HUES48 (cell line): ENCODE measurements around the gene JMY.

ENCODE experiments used
- H3K27ac ChIP-seq: one replicate; pipeline ENCODE4 v1.7.0; 2013; ENCODE audit warnings: low read depth, low read length, inconsistent platforms
- H3K27me3 ChIP-seq: 2 replicates; pipeline ENCODE4 v1.6.1; 2013; ENCODE audit warnings: mild to moderate bottlenecking, low read length; ENCODE audit not compliant: control insufficient read depth, insufficient read depth
- H3K36me3 ChIP-seq: 2 replicates; pipeline ENCODE4 v1.6.1; 2013; ENCODE audit warnings: low read length; ENCODE audit not compliant: control insufficient read depth, insufficient read depth
- H3K4me1 ChIP-seq: 2 replicates; pipeline ENCODE4 v1.6.1; 2013; ENCODE audit warnings: mild to moderate bottlenecking, low read length; ENCODE audit not compliant: control insufficient read depth, insufficient read depth
- H3K4me3 ChIP-seq: 2 replicates; pipeline ENCODE4 v1.5.1; 2013; ENCODE audit warnings: mild to moderate bottlenecking, low read depth, low read length
- H3K9ac ChIP-seq: 2 replicates; pipeline ENCODE4 v1.6.1; 2013; ENCODE audit warnings: mild to moderate bottlenecking, low read depth, low read length, moderate library complexity
- H3K9me3 ChIP-seq: 2 replicates; pipeline ENCODE4 v1.6.1; 2013; ENCODE audit warnings: low read length; ENCODE audit not compliant: control insufficient read depth, insufficient read depth

The JMY gene

DNA sequence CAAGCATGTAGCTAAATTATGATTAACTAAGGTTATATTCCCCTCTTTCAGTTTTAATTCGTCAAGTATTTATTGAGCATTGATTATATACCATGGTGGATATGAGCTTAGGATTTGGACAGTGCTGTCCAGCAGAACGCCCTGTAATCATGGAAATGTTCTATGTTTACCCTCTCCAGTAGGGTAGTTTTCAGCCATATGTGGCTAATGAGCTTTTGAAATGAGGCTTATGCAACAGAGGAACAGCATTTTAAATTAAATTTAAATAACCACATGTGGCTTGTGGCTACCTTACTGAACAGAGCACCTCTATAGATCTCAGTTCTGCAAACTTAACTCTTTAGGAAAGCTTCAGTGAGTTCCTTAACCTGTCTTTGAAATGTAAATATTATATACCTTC, 59.1 kb downstream of the JMY start:
- Histone ChIP-seq H3K4me3 (no peak overlapping the region), H3K27me3 (no peaks in the 10 kb centered on the region), H3K36me3 (peaks cover 28% of the 10 kb centered on the region), H3K9me3 (no peaks in the 10 kb centered on the region), H3K9ac (no peak overlapping the region), H3K4me1 (no peaks in the 10 kb centered on the region), H3K27ac (no peak overlapping the region)

DNA sequence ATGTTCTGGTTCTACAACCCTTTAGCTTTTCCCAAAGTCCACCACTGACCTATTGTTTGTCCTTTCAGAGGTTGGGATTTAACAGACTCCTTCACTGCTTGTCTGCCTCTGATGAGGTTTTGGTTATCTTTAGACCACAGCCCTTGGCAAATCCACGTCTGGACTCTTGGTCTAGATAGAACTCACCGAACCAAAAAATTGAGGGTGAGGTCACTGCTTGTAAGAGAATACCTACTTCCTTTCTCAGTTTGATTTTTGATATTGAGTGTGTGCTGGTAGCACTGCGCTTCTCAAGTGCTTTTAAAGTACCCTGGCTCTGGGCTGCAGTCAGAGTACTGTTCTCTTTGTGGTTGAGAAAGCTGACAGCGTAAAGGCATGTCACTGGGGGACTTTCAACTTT, 61.7 kb downstream of the JMY start:
- Histone ChIP-seq H3K27ac (peak overlapping the region; percentile 55), H3K4me3 (no peak overlapping the region), H3K36me3 (peaks cover 30% of the 10 kb centered on the region), H3K9me3 (no peaks in the 10 kb centered on the region), H3K27me3 (no peaks in the 10 kb centered on the region), H3K4me1 (no peaks in the 10 kb centered on the region), H3K9ac (no peak overlapping the region)

DNA sequence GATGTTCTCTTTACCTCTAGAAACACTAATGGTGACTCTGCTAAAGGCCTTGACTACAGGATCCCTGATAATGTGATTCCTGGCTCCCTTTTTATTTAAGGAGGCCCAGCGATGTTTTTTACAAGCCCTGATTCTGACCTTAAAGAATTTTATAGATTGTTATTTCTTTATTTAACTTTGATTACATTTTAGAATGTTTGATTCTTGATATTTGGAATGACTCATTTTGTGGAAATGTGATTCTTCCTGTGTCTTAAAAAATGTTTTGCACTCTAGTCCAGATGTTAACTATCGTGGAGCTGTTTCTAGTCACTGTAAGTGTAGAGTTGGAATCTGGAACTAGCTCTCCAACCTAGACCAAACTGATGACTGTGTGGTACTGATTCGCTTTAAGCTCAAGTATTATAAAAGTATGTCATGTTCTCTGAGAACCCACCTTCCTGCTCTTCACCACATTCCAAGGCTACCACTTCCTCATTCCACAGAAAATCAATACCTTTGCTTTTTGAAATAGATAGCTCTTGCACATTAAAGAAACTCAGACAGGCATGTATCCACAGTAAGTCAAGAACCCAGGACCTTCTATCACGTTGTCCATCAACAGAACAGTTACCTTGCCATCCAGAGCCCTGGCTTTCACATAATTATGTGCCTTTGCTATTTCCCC, 65.2 kb downstream of the JMY start:
- Histone ChIP-seq H3K36me3 (peaks cover 56% of the 10 kb centered on the region), H3K27ac (no peak overlapping the region), H3K9me3 (no peaks in the 10 kb centered on the region), H3K27me3 (no peaks in the 10 kb centered on the region), H3K9ac (no peak overlapping the region), H3K4me1 (no peaks in the 10 kb centered on the region), H3K4me3 (no peak overlapping the region)

DNA sequence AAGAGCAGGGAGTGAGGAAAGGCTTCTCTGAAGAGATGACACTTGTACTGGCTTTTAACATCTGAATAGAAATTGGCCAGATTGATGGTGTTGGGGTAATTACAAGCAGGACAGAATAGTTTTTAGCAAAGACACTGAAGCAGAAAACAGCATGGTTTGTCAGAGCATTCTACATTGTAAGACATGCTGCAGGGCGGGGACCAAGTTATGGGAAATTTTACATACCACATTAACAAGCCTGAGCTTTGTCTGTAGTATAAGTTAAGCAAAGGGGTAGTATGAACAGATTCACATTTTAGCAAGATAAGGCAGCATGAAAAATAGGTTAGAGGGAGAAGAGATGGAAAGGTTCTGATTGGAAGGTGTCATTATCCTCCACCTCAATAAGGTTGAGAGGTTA, 66.5 kb downstream of the JMY start:
- H3K9me3 ChIP-seq: no peaks in the 10 kb centered on the region
- H3K4me3 ChIP-seq: no peak overlapping the region
- H3K4me1 ChIP-seq: no peaks in the 10 kb centered on the region
- H3K27ac ChIP-seq: no peak overlapping the region
- peaks cover 69% of the 10 kb centered on the region for H3K36me3 ChIP-seq
- H3K9ac ChIP-seq: no peak overlapping the region
- H3K27me3 ChIP-seq: no peaks in the 10 kb centered on the region

DNA sequence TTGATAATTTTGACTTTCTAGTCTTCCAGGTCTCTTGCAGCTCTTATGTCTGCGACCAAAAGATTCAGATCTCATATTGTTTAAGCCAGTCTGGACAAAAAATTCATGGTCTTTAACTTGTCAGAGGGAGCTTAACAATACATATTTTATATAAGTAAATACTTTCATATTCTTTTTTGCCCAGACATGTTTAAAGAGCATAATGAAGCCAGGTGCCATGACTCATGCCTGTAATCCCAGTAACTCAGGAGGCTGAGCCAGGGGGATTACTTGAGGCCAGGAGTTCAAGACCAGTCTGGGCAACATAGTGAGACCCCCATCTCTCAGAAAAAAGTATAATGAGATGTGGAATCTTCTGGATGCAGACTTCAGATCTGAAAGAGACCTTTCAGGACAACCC, 69.8 kb downstream of the JMY start:
- Histone ChIP-seq H3K9me3 (no peaks in the 10 kb centered on the region), H3K27ac (no peak overlapping the region), H3K4me1 (no peaks in the 10 kb centered on the region), H3K36me3 (peaks cover 66% of the 10 kb centered on the region), H3K9ac (no peak overlapping the region), H3K4me3 (no peak overlapping the region), H3K27me3 (no peaks in the 10 kb centered on the region)

DNA sequence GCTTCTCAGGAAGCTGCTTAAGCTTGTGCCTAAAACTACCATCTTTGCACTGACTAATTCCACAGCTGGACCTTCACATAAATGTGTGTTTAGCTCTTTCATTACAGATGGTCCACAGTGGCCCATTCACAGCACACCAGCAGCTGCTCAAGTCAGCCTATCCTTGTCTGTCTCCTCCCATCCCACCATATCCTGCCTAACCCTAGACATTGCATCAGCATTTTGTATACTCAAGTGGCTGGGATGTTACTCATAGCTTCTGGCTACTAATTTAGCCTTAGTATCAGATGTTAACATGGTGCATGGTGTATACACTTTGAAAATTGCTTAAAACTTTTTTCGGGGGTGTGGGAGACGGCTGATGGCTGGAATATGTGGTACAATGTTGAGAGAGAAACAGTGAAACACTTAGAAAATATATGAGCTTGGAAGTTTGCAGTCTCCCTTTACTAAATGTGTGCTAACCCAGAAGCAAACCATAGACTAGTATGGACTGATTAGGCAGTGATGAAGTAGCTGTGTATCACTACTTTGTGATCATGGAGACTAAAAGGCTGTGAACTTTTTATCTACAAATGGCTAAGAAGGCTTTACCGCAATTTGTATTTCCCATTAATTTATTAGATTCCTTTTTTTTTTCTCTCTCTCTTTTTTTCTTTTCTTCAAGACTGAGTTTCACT, 83.1 kb downstream of the JMY start:
- Histone ChIP-seq H3K9me3 (no peaks in the 10 kb centered on the region), H3K36me3 (peaks cover 65% of the 10 kb centered on the region), H3K9ac (no peak overlapping the region), H3K4me3 (no peak overlapping the region), H3K27ac (no peak overlapping the region), H3K27me3 (no peaks in the 10 kb centered on the region), H3K4me1 (no peaks in the 10 kb centered on the region)

DNA sequence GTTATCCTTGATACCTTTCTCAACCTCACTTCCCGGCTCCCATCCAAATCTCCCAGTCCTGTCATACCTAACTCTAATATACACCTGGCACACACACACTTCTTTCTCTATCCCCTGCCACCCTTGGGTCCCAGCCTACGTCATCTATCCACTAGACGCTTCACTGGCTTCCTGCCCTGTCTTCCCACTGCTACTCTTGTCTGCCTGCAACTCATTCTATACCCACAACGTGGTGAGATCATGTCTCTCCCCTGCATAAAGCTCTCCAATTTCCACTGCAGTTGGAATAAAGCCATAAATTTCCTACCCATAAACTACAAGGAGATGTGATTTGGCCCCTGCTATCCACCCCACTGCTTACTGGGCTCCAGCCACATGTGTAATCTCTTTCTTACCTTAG, 93.5 kb downstream of the JMY start:
- Histone ChIP-seq H3K9me3 (no peaks in the 10 kb centered on the region), H3K27ac (no peak overlapping the region), H3K36me3 (no peaks in the 10 kb centered on the region), H3K9ac (no peak overlapping the region), H3K27me3 (no peaks in the 10 kb centered on the region), H3K4me3 (no peak overlapping the region), H3K4me1 (no peaks in the 10 kb centered on the region)

DNA sequence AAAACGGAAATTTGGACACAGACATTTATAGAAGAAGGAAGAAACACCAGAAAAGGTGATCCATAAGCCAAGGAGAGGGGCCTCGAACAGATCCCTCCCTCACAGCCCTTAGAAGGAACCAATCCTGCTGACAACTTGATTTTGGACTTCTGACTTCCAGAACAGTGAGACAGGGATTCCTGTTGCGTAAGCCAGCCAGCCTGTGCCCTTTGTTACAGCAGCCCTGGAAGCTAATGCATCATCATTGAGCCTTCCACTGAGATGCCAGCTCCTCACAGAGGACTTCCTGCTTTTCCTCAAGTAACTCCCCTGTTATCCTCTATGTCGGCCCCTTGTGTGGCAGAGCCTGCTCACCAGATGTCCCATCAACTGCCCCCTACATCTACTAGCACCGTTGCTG, 94.1 kb downstream of the JMY start:
- H3K36me3 ChIP-seq: no peaks in the 10 kb centered on the region
- no peaks in the 10 kb centered on the region for H3K27me3 ChIP-seq
- no peak overlapping the region for H3K4me3 ChIP-seq
- H3K9me3 ChIP-seq: no peaks in the 10 kb centered on the region
- H3K4me1 ChIP-seq: no peaks in the 10 kb centered on the region
- H3K27ac ChIP-seq: no peak overlapping the region
- H3K9ac ChIP-seq: no peak overlapping the region

DNA sequence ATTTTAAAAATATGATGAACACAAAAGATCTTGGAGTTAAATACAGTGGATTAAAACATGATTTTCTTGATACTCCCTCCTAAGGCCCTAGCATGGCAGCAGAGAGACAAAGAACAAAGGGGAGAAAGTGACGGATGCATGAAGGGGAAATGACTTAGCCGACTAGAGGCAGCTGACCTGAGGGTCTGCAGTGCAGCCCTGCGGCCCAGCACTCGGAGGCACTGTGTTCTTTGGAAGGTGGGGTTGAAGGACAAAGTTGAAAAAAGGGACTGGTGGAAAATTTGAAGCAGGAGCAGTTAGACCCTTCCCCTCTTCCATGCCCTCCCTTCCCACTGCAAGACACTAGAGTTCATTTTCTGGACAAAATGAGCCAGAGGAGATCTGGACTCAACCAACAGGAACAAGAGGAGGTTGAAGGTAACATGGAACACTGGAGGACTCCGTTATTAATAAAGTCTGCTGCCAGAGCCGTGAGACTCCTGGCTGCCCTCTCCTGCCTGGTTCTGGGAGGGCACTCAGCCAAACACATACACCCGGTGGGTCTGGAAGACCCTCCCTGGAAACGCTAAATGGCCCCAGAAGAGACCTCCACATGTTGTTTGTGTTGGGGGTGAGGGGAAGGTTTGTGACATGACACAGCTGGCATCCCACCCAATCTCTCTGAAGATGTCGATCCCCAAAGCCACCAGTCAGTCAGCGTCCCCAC, 98.1 kb downstream of the JMY start:
- Histone ChIP-seq H3K9ac (no peak overlapping the region), H3K9me3 (no peaks in the 10 kb centered on the region), H3K27ac (no peak overlapping the region), H3K36me3 (no peaks in the 10 kb centered on the region), H3K27me3 (no peaks in the 10 kb centered on the region), H3K4me3 (no peak overlapping the region), H3K4me1 (no peaks in the 10 kb centered on the region)

DNA sequence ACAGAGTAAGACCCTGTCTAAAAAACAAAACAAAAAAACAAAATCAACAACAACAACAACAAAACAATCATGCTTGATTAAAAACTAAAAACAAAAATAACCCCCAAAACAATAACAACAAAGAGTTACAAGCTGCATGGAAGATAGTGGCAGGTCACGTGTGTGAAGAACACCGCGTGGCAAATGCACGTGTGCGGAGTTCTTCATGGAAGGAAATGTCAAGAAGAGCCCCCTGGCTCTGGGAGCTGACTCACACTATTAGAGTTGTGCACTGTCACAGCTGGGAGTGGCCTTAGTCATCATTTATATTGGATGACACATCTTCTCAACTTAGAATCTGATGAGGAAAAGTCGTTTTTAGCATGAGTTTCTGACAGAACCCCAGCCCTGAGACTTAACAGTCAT, 110.5 kb downstream of the JMY start:
- Histone ChIP-seq H3K9me3 (no peaks in the 10 kb centered on the region), H3K27ac (no peak overlapping the region)

DNA sequence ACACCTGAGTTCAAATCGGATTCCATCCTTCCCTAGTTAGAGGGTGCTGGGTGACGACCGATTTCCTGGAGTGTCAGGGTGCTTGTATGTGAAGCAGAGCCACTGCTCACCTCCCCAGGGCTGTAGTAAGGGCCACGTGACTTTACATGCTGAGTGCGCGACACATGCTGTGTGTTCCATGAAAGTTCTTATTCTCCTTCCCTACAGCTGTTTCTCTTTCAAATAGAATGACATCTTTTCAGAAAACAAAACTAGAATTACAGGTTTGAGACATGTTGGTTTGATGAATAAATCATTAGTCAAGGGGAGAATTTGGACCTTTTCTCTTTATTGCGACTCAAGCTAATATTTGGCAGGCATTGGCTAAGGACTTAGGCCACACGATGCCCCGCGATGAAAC, 113.1 kb downstream of the JMY start:
- H3K4me1 ChIP-seq: no peaks in the 10 kb centered on the region
- H3K9me3 ChIP-seq: peaks cover 7% of the 10 kb centered on the region
- no peaks in the 10 kb centered on the region for H3K36me3 ChIP-seq
- H3K27ac ChIP-seq: no peak overlapping the region
- H3K4me3 ChIP-seq: no peak overlapping the region
- no peak overlapping the region for H3K9ac ChIP-seq
- no peaks in the 10 kb centered on the region for H3K27me3 ChIP-seq

More for the DNA sequence above, 110.5 kb downstream of the JMY start:
- Histone ChIP-seq H3K27me3 (no peaks in the 10 kb centered on the region), H3K36me3 (no peaks in the 10 kb centered on the region), H3K4me3 (no peak overlapping the region), H3K9ac (no peak overlapping the region), H3K4me1 (no peaks in the 10 kb centered on the region)
